SK-N-SH (cell line): ENCODE measurements around the gene CHMP1A. TPM values are rescaled to one million over a fixed set of nuclear protein-coding genes. Genes with fewer than 3 reads are reported as not detected.
"Not testable (repeated sequence)": the region's sequence is repeated elsewhere in the genome, so short reads cannot be mapped to it uniquely, and the experiment has no call there.

ENCODE experiments used
- CTCF ChIA-PET: fragments of 300-600, 350-600 bp; formaldehyde crosslinking; extraction: SDS; loops from one replicate; lab custom pipeline; 2021; lab: Yijun Ruan, JAX
- POLR2A ChIA-PET: fragments of 350-600 bp; sonication (Branson Sonifier 250); formaldehyde crosslinking; extraction: SDS; loops from one replicate; lab custom pipeline; 2020; ENCODE audit warnings: antibody characterized with exemption, inconsistent platforms; lab: Yijun Ruan, JAX
- DNase-seq: peaks from one replicate; pipeline ENCODE4 v3.0.0; 2012
- H2AFZ ChIP-seq: fragments of 200-600 bp; sonication (generic); 2 replicates; pipeline ENCODE4 v1.8.1; 2016; ENCODE audit warnings: antibody characterized with exemption, mild to moderate bottlenecking, low read depth
- H3F3A ChIP-seq: fragments of 200-600 bp; sonication (generic); replicated peaks from 2 replicates; pipeline ENCODE3; 2016; ENCODE audit warnings: antibody characterized with exemption, mild to moderate bottlenecking; ENCODE audit not compliant: insufficient read depth
- H3K27ac ChIP-seq, 2 experiments: fragments of 200-500 bp in 1 of 2; fragments of 200-600 bp in 1 of 2; sonication (Bioruptor generic) in 1 of 2; sonication (generic), shearing (Covaris generic) in 1 of 2; 2 replicates each; pipeline versions ENCODE4 v1.5.1 to v1.6.1; 2014 to 2016; ENCODE audit warnings: low read depth in 2 of 2, inconsistent platforms in 1 of 2, low read length in 1 of 2, mild to moderate bottlenecking in 1 of 2, mixed read lengths in 1 of 2
- H3K27me3 ChIP-seq: fragments of 200-600 bp; sonication (generic), shearing (Covaris generic); 2 replicates; pipeline ENCODE4 v1.6.1; 2016; ENCODE audit warnings: mixed run types; ENCODE audit not compliant: insufficient read depth
- H3K36me3 ChIP-seq, 2 experiments: fragments of 200-500 bp in 1 of 2; fragments of 200-600 bp in 1 of 2; sonication (Bioruptor generic) in 1 of 2; sonication (generic) in 1 of 2; replicated peaks in 1 of 2; 2 replicates each; pipeline versions ENCODE3 to v1.5.1; 2014 to 2016; ENCODE audit warnings: low read length in 1 of 2, mild to moderate bottlenecking in 1 of 2; ENCODE audit not compliant: insufficient read depth in 2 of 2, control insufficient read depth in 1 of 2
- H3K4me1 ChIP-seq, 2 experiments: fragments of 200-500 bp in 1 of 2; fragments of 200-600 bp in 1 of 2; sonication (Bioruptor generic) in 1 of 2; sonication (generic), shearing (Covaris generic) in 1 of 2; 2 replicates each; pipeline versions ENCODE4 v1.5.1 to v1.6.1; 2014 to 2016; ENCODE audit warnings: low read depth in 1 of 2, low read length in 1 of 2, mixed run types in 1 of 2; ENCODE audit not compliant: insufficient read depth in 2 of 2, control insufficient read depth in 1 of 2
- H3K4me2 ChIP-seq: fragments of 200-600 bp; sonication (generic), shearing (Covaris generic); 2 replicates; pipeline ENCODE4 v1.6.1; 2017; ENCODE audit warnings: mixed run types
- H3K4me3 ChIP-seq, 2 experiments: fragments of 200-500 bp in 1 of 2; fragments of 200-600 bp in 1 of 2; sonication (Bioruptor generic) in 1 of 2; sonication (generic), shearing (Covaris generic) in 1 of 2; 2 replicates each; pipeline versions ENCODE4 v1.5.1 to v1.8.1; 2014 to 2016; ENCODE audit warnings: low read depth in 2 of 2, inconsistent platforms in 1 of 2, low read length in 1 of 2, mild to moderate bottlenecking in 1 of 2, mixed read lengths in 1 of 2, moderate library complexity in 1 of 2
- H3K79me2 ChIP-seq: fragments of 200-600 bp; sonication (generic); 2 replicates; pipeline ENCODE4 v1.8.1; 2017; ENCODE audit warnings: mild to moderate bottlenecking; ENCODE audit not compliant: insufficient read depth
- H3K9ac ChIP-seq: fragments of 200-600 bp; sonication (generic); 2 replicates; pipeline ENCODE4 v1.6.1; 2017; ENCODE audit warnings: mixed run types
- H3K9me2 ChIP-seq: fragments of 200-600 bp; sonication (generic); 2 replicates; pipeline ENCODE4 v1.6.1; 2017; ENCODE audit warnings: mixed run types
- H3K9me3 ChIP-seq: fragments of 200-600 bp; sonication (generic); 2 replicates; pipeline ENCODE4 v1.6.1; 2017; ENCODE audit warnings: mixed run types, mild to moderate bottlenecking, moderate library complexity
- H4K20me1 ChIP-seq: fragments of 200-600 bp; sonication (generic); 2 replicates; pipeline ENCODE4 v1.6.1; 2017; ENCODE audit warnings: mild to moderate bottlenecking, mixed run types; ENCODE audit not compliant: insufficient read depth
- CHD2 ChIP-seq: fragments of 150-350 bp; IDR thresholded peaks from 2 replicates; pipeline ENCODE4 v1.6.1; 2018; ENCODE audit warnings: low read length; ENCODE audit not compliant: partially characterized antibody
- FOSL2 ChIP-seq: IDR thresholded peaks from 2 replicates; pipeline ENCODE4 v1.4.0; 2012; ENCODE audit warnings: low read depth, mild to moderate bottlenecking, moderate library complexity, borderline replicate concordance
- FOXM1 ChIP-seq: IDR thresholded peaks from 2 replicates; pipeline ENCODE4 v1.4.0; 2012; ENCODE audit warnings: low read depth, mild to moderate bottlenecking
- JUND ChIP-seq: IDR thresholded peaks from 2 replicates; pipeline ENCODE4 v1.4.0; 2012
- MAX ChIP-seq: IDR thresholded peaks from 2 replicates; pipeline ENCODE4 v1.4.0; 2012; ENCODE audit warnings: low read depth
- NFIC ChIP-seq: IDR thresholded peaks from 2 replicates; pipeline ENCODE4 v1.4.0; 2012; ENCODE audit warnings: borderline replicate concordance
- TEAD4 ChIP-seq: IDR thresholded peaks from 2 replicates; pipeline ENCODE4 v1.4.0; 2012; ENCODE audit warnings: mild to moderate bottlenecking, borderline replicate concordance; ENCODE audit not compliant: insufficient read depth
- USF1 ChIP-seq: IDR thresholded peaks from 2 replicates; pipeline ENCODE4 v1.4.0; 2012; ENCODE audit warnings: low read depth, borderline replicate concordance
- WGBS: methylation state at CpG from one replicate; pipeline ENCODE4 v1.1.6; 2017; ENCODE audit warnings: low lambda C conversion rate; 5-methylcytosine and 5-hydroxymethylcytosine counted together
- polyA plus RNA-seq, 3 experiments: library from polyadenylated mRNA; depleted of rRNA; stranded (reverse); fragments of >200 nt; gene quantifications; 2 replicates each; pipeline ENCODE4 v1.2.3, GENCODE V29; 2012

CHMP1A gene
- polyA plus RNA-seq, 1 of the 3 experiments (the other 2 are of a cell fraction): 138 TPM

GRCh38 chr16:89700100-89700648, 42.7 kb upstream of the CHMP1A start (continued):
- TF ChIP-seq USF1 (peak; percentile 97), CHD2 (peak; percentile 53)

- H3K9ac ChIP-seq, DNase-seq, H3K9me2 ChIP-seq, H3K9me3 ChIP-seq, H2AFZ ChIP-seq, H3K27me3 ChIP-seq, H3K79me2 ChIP-seq: not testable (repeated sequence)
- peaks cover 7 to 31% of the 10 kb centered on the region in 2 experiments for H3K36me3 ChIP-seq
- peak overlapping the region in 1 of 2 experiments; percentile 71; a peak in 1 of 4 replicates for H3K27ac ChIP-seq
- H3K4me1 ChIP-seq: peaks cover 9 to 29% of the 10 kb centered on the region in 2 experiments; a peak in 2 of 4 replicates
- CTCF ChIA-PET: interaction anchor here (0.6 to 4.3 kb wide), 23 partner anchors 8 to 240 kb away, joined by 3 to 37 read pairs (median 5); partner anchors contain the start of genes CDK10, SPIRE2 and TCF25
- POLR2A ChIA-PET: interaction anchor here (0.5 to 1.4 kb wide), 5 partner anchors 9 to 1232 kb away, joined by 3 to 8 read pairs (median 3); partner anchors contain the start of genes CDK10 and TUBB3
- 74% methylated on average over 11 of the region's 18 CpGs for WGBS
- H3K4me2 ChIP-seq: peak overlapping the region; percentile 100; the same call in 1 of the 2 replicates
- H4K20me1 ChIP-seq: peaks cover 11% of the 10 kb centered on the region
- peaks cover 22% of the 10 kb centered on the region for H3F3A ChIP-seq
- H3K4me3 ChIP-seq: peak overlapping the region in 1 of 2 experiments; percentile 78; a peak in 2 of 4 replicates
These were observed 42.2 kb upstream of the CHMP1A start for GRCh38 chr16:89699629-89700099.

GRCh38 chr16:89698717-89699116, 41.2 kb upstream of the CHMP1A start:
- not testable (repeated sequence) for H3K9me2 ChIP-seq, DNase-seq, H3K27ac ChIP-seq, H2AFZ ChIP-seq, H3K79me2 ChIP-seq, H3K4me3 ChIP-seq, H3K4me2 ChIP-seq, H3K9me3 ChIP-seq, H3K9ac ChIP-seq, H3K27me3 ChIP-seq
- POLR2A ChIA-PET: interaction anchor here (2.6 kb wide), 1 partner anchor 12 kb away, joined by 10 read pairs; the partner anchor contains the start of gene CDK10
- peaks cover 11% of the 10 kb centered on the region for H4K20me1 ChIP-seq
- H3F3A ChIP-seq: peaks cover 20% of the 10 kb centered on the region
- peaks cover 7 to 39% of the 10 kb centered on the region in 2 experiments for H3K36me3 ChIP-seq
- WGBS: 93% methylated on average over 14 of the region's 14 CpGs
- CTCF ChIA-PET: interaction anchor here (1.2 to 4.3 kb wide), 6 partner anchors 8 to 189 kb away, joined by 3 to 37 read pairs (median 4); no protein-coding TSS in a partner anchor
- peaks cover 9 to 29% of the 10 kb centered on the region in 2 experiments; a peak in 2 of 4 replicates for H3K4me1 ChIP-seq

GRCh38 chr16:89697616-89698331, 40.3 kb upstream of the CHMP1A start:
- TF ChIP-seq JUND (no peak), NFIC (no peak), FOSL2 (no peak), MAX (no peak), TEAD4 (no peak), FOXM1 (no peak)
- TF ChIP-seq, all 33 proteins: peak for 0
- DNase-seq: peak; percentile 29
- H2AFZ ChIP-seq: no peak overlapping the region
- no peak overlapping the region for H3K4me3 ChIP-seq
- POLR2A ChIA-PET: interaction anchor here (0.6 to 2.6 kb wide), 4 partner anchors 10 to 45 kb away, joined by 3 to 10 read pairs (median 3); partner anchors contain the start of genes CDK10, CHMP1A and SPATA33
- no peaks in the 10 kb centered on the region for H3K9me3 ChIP-seq
- H3K27ac ChIP-seq: peak overlapping the region in 1 of 2 experiments; percentile 34; a peak in 1 of 4 replicates
- H3K4me2 ChIP-seq: no peak overlapping the region
- no peaks in the 10 kb centered on the region for H3K79me2 ChIP-seq
- peaks cover 7 to 46% of the 10 kb centered on the region in 2 experiments for H3K36me3 ChIP-seq
- H3K27me3 ChIP-seq: no peaks in the 10 kb centered on the region
- H4K20me1 ChIP-seq: peaks cover 11% of the 10 kb centered on the region
- peaks cover 9 to 29% of the 10 kb centered on the region in 2 experiments; a peak in 2 of 4 replicates for H3K4me1 ChIP-seq
- H3F3A ChIP-seq: peaks cover 15% of the 10 kb centered on the region
- CTCF ChIA-PET: interaction anchor here (1.6 to 4.3 kb wide), 3 partner anchors 9 to 190 kb away, joined by 3 to 37 read pairs (median 4); no protein-coding TSS in a partner anchor
- WGBS: 93% methylated on average over 3 of the region's 32 CpGs
- no peak overlapping the region for H3K9ac ChIP-seq
- H3K9me2 ChIP-seq: no peaks in the 10 kb centered on the region
